NCI-H2227 treated with DMSO at 0.1 percent for 48 hours (cell line): ENCODE results near the gene EREG.

Source experiments
- DNase-seq: peaks from one replicate; lab custom pipeline; 2025; lab: John Stamatoyannopoulos, UW

EREG gene

DNA sequence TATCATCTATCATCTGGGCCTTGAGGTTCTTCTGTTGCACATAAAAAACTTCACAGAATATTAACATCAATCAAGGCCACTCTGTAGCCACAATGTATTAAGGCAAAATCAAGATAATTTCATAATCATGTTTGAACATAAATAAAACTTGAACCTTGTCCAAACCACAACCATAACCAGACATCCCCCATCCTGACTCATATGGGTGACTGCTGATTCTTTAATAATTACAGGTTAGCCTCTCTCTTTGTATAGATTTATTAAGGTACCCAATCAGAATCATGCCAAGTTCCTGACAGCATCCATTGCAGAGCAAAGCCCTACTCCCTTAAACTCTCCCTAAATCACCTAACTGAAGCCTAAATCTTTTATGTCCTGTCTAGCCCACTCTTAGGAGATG, 63.3 kb downstream of the EREG start:
- DNase-seq: no peak

- DNase-seq: no peak
Observed at GRCh38 chr4:74431113-74431826, 66.3 kb downstream of the EREG start.

DNA sequence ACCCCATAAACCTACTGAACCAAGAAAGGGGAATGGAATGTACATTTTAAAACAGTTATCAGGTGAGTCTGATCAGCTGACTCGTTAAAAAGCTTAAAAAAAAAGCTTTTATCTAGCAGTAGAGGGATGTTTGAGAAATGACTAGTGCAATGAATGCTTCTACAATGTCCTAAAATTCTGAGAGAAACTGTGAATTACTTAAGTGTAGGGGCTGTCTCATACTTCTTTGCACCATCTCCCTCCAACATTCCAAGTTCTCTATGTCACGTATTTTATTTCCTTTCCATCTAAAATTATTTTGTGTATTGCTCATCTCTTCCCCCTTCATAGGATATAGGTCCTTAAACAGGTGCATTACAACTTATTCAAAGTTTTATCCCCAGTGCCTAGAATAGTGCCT, 68.1 kb downstream of the EREG start:
- no peak for DNase-seq

DNA sequence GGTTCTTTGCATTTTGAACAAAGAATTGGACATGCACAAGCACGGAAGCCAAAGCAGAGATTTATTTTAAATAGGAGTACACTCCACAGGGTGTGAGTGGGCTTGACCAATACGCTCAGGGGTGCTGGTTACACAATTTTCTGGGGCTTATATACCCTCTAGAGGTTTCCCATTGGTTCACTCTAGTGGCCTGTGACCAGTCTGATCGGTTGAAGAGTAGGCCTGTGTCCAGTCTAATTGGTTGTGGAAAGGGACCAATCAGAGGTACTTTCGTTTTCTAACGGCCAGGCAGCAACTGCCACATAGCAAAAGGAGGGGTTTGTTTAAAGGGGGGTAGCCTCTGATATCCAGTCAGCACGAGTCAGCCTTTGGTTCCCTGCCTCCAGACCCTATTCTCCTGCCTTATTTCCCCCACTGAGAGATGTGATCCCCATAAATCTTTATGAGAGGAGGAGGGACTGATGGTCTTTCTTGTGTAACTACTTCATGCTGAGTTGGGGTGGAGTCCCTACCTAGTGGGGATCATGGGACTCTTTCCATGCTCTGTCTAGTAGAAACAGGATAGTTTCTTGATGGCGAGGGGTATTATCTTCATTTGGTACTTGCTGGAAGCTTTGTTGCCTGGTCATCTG, 68.7 kb downstream of the EREG start:
- DNase-seq: no peak

GRCh38 chr4:74435296-74435695, 70.4 kb downstream of the EREG start:
- DNase-seq: no peak

DNA sequence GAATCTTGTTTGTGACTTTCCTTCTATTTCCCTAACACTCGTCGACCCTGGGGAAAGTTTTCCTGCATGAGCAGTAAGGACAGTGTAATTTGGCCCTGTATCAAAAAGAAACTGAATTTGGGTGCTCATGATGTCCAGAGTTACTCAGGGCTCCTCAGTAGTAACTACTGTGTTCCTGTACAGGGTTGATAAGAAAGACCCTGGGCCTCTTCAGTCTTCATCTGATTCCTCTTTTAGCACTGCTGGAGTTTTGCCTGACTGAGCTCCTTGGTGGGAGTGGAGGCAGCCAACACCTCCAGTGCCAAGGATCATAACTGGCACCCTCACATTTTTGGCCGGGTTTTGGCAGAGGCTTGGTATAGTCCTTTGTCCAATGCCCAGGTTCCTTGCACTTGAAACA, 72.9 kb downstream of the EREG start:
- no peak for DNase-seq
